GM19351 (cell line): Measurements from ENCODE around the gene EN2.
A peak's percentile ranks its signal among the peaks of the same experiment; 100 is the strongest.

Source experiments
- ATAC-seq: cut with Tn5 transposase; IDR thresholded peaks from one replicate; pipeline ENCODE4 v1.9.1; 2021; ENCODE audit warnings: mild to moderate bottlenecking, moderate library complexity; ENCODE audit not compliant: unreplicated experiment

EN2 gene

DNA sequence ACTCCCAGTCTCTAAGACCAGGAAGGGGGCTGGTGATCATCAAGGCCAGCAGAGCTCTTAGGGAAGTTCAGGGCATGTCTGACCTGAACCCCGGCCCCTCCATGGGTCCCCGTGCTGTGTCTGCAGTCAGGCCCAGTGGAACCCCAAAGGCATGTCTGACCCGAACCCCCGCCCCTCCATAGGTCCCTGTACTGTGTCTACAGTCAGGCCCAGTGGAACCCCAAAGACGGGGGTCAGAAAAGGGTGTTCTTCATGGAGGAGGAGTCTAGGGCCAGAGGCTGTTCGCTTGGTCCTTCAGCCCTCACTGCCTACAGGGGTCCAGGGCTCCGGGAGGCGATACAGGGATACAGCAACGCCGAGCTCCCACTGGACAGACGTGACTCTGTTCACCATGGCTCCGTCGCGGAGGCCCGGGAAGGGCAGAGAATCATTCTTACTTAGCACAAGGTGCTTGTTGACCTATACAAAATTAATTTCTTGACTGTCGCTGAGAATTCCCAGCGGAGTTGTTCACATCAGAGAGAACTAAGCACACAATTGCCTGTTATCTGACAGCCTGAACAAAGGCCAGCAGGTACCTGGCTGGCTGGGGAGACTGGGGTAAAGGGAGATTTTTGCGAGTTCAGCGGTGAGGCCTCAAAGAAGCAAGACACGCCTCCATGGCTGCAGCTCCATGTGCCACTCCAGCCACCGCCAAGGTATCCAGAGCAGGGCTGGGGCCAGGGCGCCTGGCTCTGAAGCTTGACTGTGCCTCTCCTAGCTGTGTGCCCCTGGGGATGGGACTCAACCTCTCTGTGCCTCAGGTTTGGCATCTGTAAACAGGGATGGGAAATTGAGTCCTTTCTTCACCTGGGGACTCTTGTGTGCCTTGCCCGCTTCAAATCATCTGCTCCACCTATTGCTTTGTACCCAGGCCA lies 26.8 kb downstream of the EN2 start:
- ATAC-seq, result no peak

GRCh38 chr7:155486783-155487508 lies 29.0 kb downstream of the EN2 start:
- ATAC-seq, result no peak

GRCh38 chr7:155487509-155488482 lies 29.9 kb downstream of the EN2 start:
- ATAC-seq, result no peak

- ATAC-seq, result no peak
Measured at GRCh38 chr7:155488483-155489127, 30.7 kb downstream of the EN2 start.

DNA sequence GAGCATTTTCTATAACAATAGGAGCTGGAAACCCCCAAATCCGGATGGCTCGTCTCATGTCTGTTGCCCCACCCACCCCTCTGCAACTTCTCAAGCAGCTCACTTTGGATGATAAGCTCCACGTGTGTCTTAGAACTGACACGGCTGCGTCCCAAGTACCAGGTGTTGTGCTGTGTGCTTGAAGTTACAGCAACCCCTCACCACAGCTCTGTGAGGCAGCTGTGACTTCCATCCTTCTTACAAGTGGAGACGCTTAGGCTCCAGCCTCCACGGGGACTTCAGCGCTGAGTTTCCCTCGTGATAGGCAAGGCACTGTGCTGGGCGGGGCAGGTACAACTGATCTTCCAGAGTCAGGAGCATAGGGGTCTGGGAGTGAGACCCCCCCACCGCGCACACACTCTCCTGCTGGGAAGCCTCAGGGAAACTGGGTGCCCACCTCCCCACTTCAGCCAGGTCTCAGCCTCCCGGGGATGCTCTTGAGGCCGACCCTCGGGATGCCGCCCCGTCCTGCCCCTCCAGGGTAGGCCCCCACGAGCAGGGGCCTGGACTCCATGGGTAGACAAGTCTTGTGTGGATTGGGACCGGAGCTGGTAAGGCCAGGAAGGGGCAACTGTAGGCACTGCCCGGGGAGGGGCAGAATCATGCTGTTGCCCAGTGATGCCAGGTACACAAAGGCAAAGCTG lies 31.4 kb downstream of the EN2 start:
- ATAC-seq, result no peak

- peak; percentile 32 for ATAC-seq
Measured at GRCh38 chr7:155489862-155490696, 32.1 kb downstream of the EN2 start.

GRCh38 chr7:155490697-155491628 lies 33.0 kb downstream of the EN2 start:
- peak; percentile 96 for ATAC-seq

DNA sequence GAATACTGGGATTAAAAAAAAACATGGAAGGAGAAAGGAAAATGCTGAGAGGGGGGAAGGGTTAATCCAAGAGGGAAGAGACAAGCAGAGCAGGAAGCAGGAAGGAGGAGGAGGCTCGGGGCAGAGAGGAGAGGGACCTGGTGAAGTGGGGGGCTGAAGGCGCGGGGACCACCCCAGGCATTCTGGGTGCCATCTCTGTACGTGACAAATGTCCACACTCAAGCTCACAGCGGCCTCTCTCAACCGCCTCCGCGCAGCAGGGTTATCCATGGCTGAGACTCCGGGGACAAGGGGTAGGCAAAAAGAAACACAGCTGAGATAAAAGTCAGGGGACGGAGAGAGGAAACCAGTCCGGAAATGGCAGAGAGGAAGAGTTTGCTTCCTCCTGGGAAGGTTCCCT lies 33.9 kb downstream of the EN2 start:
- no peak for ATAC-seq

- no peak for ATAC-seq
Measured at GRCh38 chr7:155493744-155494538, 36.0 kb downstream of the EN2 start.

DNA sequence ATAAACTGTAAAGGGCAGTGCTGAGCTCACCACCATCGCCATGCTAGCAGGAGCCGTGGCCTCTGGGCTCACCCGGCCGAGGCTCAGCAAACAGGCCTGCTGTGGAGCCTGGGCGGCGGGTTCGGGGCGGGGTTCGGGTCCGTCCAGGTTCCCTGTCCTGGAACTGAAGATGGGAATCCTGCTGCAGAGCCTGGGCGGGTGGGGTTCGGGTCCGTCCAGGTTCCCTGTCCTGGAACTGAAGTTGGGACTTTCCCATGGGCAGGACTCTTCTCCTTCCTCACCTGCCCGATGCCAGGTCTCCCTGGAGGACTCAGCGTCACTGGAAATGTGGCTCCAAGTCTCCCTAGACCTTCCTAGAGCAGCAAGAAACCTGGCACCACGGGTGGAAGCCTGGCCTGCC lies 36.6 kb downstream of the EN2 start:
- ATAC-seq, result no peak

GRCh38 chr7:155495440-155496248 lies 37.7 kb downstream of the EN2 start:
- ATAC-seq, result no peak

DNA sequence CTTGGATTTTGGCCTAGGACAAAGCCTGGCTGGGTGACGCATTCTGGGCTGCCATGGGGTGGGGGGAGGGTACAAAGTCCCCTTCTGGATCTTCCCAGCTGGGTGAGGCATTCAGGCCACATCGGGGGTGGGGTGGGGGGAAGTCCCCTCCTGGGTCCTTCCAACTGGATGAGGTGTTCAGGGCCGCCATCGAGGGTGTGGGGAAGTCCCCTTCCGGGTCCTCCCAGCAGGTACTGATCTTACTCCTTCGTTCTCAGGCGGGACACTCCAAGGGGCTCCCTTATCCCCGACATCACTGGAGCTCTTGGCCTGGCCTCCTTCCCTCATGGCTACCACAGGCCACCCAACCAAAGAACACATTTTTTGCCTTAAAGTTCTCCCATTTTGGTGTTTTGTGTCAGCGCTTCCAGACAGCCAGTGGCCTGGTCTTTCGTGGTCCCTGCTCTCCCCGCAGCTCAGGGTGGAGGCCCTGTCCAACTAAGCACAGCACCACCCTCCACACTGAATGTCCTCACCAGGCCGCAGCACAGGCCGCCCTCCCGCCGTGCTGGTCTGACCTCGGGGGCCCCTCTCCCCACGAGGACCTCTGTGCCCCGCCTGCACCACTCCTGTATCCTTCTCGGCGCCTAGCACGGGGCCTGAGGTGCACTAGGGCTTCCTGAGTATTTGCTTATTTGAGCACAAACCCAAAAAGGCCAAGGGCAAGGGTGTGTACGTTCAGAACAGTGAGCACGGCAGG lies 38.5 kb downstream of the EN2 start:
- ATAC-seq, result no peak

- ATAC-seq, result no peak
Measured at GRCh38 chr7:155497149-155497901, 39.4 kb downstream of the EN2 start.

DNA sequence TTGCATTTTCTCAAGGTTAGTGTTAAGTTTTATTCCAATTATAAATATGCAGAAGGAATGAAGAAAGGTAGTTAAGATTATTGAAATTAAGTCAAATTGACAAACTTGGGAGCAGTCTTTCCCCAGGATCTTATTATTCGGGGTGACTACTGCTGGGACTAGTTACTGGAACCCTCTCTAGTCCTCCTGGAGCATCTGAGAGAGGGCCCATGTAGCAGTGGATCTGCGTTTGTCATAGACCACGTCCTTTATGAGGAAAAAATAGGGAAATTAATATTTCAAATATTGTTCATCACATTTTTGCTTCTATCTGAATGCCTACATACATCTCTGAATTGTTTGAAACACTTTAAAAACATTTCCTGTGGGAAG lies 47.5 kb downstream of the EN2 start:
- ATAC-seq, result no peak

GRCh38 chr7:155506854-155507337 lies 49.0 kb downstream of the EN2 start:
- peak; percentile 48 for ATAC-seq
